Neural crest cell (in vitro differentiated cells): ENCODE results near the gene CST8. TPM values are rescaled to one million over a fixed set of nuclear protein-coding genes. Genes with fewer than 3 reads are reported as not detected.
A peak's percentile ranks its signal among the peaks of the same experiment; 100 is the strongest.

ENCODE experiments used
- DNase-seq: peaks from one replicate; pipeline ENCODE4 v3.0.0; 2021; ENCODE audit warnings: low read depth, mixed read lengths, low spot score
- H3K27ac Mint-ChIP-seq: one replicate; pipeline ENCODE4 v1.8.0; 2021; ENCODE audit warnings: mild to moderate bottlenecking, mixed read lengths; ENCODE audit not compliant: unreplicated experiment
- H3K27me3 Mint-ChIP-seq: 2 replicates; pipeline ENCODE4 v1.8.0; 2021; ENCODE audit warnings: low read depth, mild to moderate bottlenecking, mixed read lengths
- H3K36me3 Mint-ChIP-seq: 2 replicates; pipeline ENCODE4 v1.8.0; 2021; ENCODE audit warnings: low read depth, mild to moderate bottlenecking, mixed read lengths
- H3K4me1 Mint-ChIP-seq: 2 replicates; pipeline ENCODE4 v1.8.0; 2021; ENCODE audit warnings: mixed read lengths
- H3K4me3 Mint-ChIP-seq: one replicate; pipeline ENCODE4 v1.8.0; 2021; ENCODE audit warnings: mild to moderate bottlenecking, mixed read lengths
- H3K9me3 Mint-ChIP-seq: 2 replicates; pipeline ENCODE4 v1.8.0; 2021; ENCODE audit warnings: mixed read lengths
- CTCF ChIP-seq: fragments of 200-600 bp; sonication (generic); conservative IDR thresholded peaks from 2 replicates; pipeline ENCODE4 v1.5.0; 2021; ENCODE audit warnings: antibody characterized with exemption, mild to moderate bottlenecking
- total RNA-seq: library from RNA; stranded (reverse); gene quantifications from 2 replicates; pipeline ENCODE4 v1.2.1, GENCODE V29; 2021

Gene CST8
- total RNA-seq, 1 donor from 2014 or later = not detected

GRCh38 chr20:23501926-23502325 is 11.0 kb downstream of the CST8 start:
- TF ChIP-seq CTCF = no peak
- H3K9me3 Mint-ChIP-seq = no peaks in the 10 kb centered on the region
- DNase-seq = no peak
- peaks cover 4% of the 10 kb centered on the region for H3K4me1 Mint-ChIP-seq
- no peaks in the 10 kb centered on the region for H3K27me3 Mint-ChIP-seq
- no peak overlapping the region for H3K4me3 Mint-ChIP-seq
- no peak overlapping the region for H3K27ac Mint-ChIP-seq
- no peaks in the 10 kb centered on the region for H3K36me3 Mint-ChIP-seq

GRCh38 chr20:23503649-23504048 is 12.7 kb downstream of the CST8 start:
- H3K4me3 Mint-ChIP-seq = no peak overlapping the region
- H3K27me3 Mint-ChIP-seq = no peaks in the 10 kb centered on the region
- no peaks in the 10 kb centered on the region for H3K9me3 Mint-ChIP-seq
- DNase-seq = no peak
- TF ChIP-seq CTCF = no peak
- H3K36me3 Mint-ChIP-seq = no peaks in the 10 kb centered on the region
- peaks cover 15% of the 10 kb centered on the region for H3K4me1 Mint-ChIP-seq
- H3K27ac Mint-ChIP-seq = no peak overlapping the region

GRCh38 chr20:23507346-23507745 is 16.4 kb downstream of the CST8 start:
- DNase-seq = no peak
- TF ChIP-seq CTCF = no peak
- H3K4me3 Mint-ChIP-seq = no peak overlapping the region
- no peaks in the 10 kb centered on the region for H3K9me3 Mint-ChIP-seq
- H3K36me3 Mint-ChIP-seq = no peaks in the 10 kb centered on the region
- H3K4me1 Mint-ChIP-seq = peaks cover 24% of the 10 kb centered on the region
- H3K27ac Mint-ChIP-seq = no peak overlapping the region
- no peaks in the 10 kb centered on the region for H3K27me3 Mint-ChIP-seq

- Mint-ChIP-seq H3K27me3 (no peaks in the 10 kb centered on the region), H3K36me3 (no peaks in the 10 kb centered on the region), H3K27ac (peak overlapping the region; percentile 99), H3K9me3 (no peaks in the 10 kb centered on the region), H3K4me3 (no peak overlapping the region), H3K4me1 (peaks cover 25% of the 10 kb centered on the region)
- no peak for DNase-seq
- no peak for TF ChIP-seq CTCF
These were observed 17.7 kb downstream of the CST8 start for GRCh38 chr20:23508449-23509229.

GRCh38 chr20:23509247-23509913 is 18.5 kb downstream of the CST8 start:
- DNase-seq = no peak
- Mint-ChIP-seq H3K4me1 (peaks cover 25% of the 10 kb centered on the region), H3K36me3 (no peaks in the 10 kb centered on the region), H3K27ac (peak overlapping the region; percentile 99), H3K9me3 (no peaks in the 10 kb centered on the region), H3K4me3 (no peak overlapping the region), H3K27me3 (no peaks in the 10 kb centered on the region)
- TF ChIP-seq CTCF = no peak
